ENCODE results near the gene TOM1L2. TPM values are rescaled to one million over a fixed set of nuclear protein-coding genes. Genes with fewer than 3 reads are reported as not detected.

The TOM1L2 gene
- total RNA-seq, 1 experiment from 2014 or later: 6.4 TPM

DNA sequence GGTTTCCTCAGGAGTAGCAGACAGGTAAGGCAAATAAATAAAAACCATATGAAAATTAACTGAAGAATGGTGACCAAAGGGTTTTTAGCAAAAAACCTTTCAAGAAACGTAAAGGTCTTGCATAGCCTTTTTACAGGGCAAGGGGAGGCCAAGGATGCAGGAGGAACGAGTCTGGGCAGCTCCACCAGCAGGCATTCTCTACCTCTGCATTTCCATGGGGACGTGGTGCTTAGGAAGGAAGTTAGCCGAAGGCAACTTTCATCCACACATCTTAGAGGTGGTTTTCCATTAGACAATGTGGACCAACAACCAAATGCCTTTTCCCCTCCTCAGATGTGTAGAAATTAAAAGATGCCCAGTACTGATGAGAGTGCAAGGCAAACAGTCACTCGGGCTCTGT, 20.7 kb downstream of the TOM1L2 start:
- Histone ChIP-seq H4K20me1 (ENCODE audit: insufficient read depth, low read depth, low read length) (0 out of 2 replicates have a peak, but pooled peaks cover 4% of the 10 kb centered on the region), H3K9ac (ENCODE audit: low read length) (no peak overlapping the region), H3K9me3 (ENCODE audit: low read length) (no peaks in the 10 kb centered on the region), H3K27me3 (ENCODE audit: low read length) (no peaks in the 10 kb centered on the region), H3K36me3 (ENCODE audit: insufficient read depth, low read length) (no peaks in the 10 kb centered on the region), H3K27ac (ENCODE audit: low read length) (no peak overlapping the region), H3K4me1 (ENCODE audit: low read length) (no peaks in the 10 kb centered on the region), H3K4me2 (ENCODE audit: low read depth, low read length, poor library complexity, severe bottlenecking) (no peak overlapping the region), H3K9me2 (replicated peaks; ENCODE audit: insufficient read depth, low read length) (no peaks in the 10 kb centered on the region), H3K79me2 (ENCODE audit: low read length) (no peaks in the 10 kb centered on the region), H3K4me3 (ENCODE audit: low read length) (no peak overlapping the region), H2AFZ (ENCODE audit: low read length) (no peak overlapping the region)
- no peak for DNase-seq

DNA sequence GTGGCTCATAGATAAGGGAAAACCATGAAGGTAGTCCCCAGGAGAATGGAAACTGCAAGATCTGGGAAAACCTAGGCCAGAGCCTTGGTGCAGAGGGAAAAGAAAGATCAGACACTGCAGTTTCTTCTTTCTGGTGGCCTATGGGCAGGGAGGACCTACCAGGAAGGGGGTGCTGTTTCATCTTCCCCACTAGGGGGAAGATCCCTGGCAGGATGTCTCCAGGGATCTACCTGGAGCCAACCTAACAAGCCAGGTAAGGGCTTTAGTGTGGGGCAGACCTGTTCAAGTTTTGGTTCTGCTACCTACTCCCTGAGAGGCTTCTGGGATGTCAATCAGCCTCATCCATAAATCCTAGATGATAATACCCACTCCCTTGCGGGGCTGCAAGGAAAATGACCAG, 21.4 kb downstream of the TOM1L2 start:
- no peak overlapping the region for H3K4me2 ChIP-seq (ENCODE audit: low read depth, low read length, poor library complexity, severe bottlenecking)
- H3K27me3 ChIP-seq (ENCODE audit: low read length): no peaks in the 10 kb centered on the region
- H3K79me2 ChIP-seq (ENCODE audit: low read length): no peaks in the 10 kb centered on the region
- no peak for DNase-seq
- no peaks in the 10 kb centered on the region for H3K9me2 ChIP-seq (replicated peaks; ENCODE audit: insufficient read depth, low read length)
- no peaks in the 10 kb centered on the region for H3K4me1 ChIP-seq (ENCODE audit: low read length)
- no peaks in the 10 kb centered on the region for H3K36me3 ChIP-seq (ENCODE audit: insufficient read depth, low read length)
- no peak overlapping the region for H2AFZ ChIP-seq (ENCODE audit: low read length)
- H3K9me3 ChIP-seq (ENCODE audit: low read length): no peaks in the 10 kb centered on the region
- H3K4me3 ChIP-seq (ENCODE audit: low read length): no peak overlapping the region
- 0 out of 2 replicates have a peak, but pooled peaks cover 4% of the 10 kb centered on the region for H4K20me1 ChIP-seq (ENCODE audit: insufficient read depth, low read depth, low read length)
- no peak overlapping the region for H3K9ac ChIP-seq (ENCODE audit: low read length)
- no peak overlapping the region for H3K27ac ChIP-seq (ENCODE audit: low read length)

DNA sequence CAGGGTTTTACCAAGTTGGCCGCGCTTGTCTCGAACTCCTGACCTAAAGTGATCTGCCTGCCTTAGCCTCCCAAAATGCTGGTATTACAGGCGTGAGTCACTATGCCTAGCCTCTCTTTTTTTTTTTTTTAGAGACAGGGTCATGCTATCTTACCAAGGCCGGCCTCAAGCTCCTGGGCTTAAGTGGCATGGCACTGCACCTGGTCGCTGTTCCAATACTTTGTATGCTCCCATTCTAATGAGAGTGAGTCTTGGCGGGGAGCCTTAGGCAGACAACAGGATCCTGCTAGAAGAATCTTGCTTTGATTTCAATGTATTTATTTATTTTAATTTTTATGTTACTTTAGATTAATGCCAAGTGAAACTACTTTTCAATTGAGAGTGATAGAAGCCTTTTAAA, 21.9 kb downstream of the TOM1L2 start:
- Histone ChIP-seq H3K27me3 (ENCODE audit: low read length) (no peaks in the 10 kb centered on the region), H2AFZ (ENCODE audit: low read length) (no peak overlapping the region), H3K79me2 (ENCODE audit: low read length) (no peaks in the 10 kb centered on the region), H3K9ac (ENCODE audit: low read length) (no peak overlapping the region), H3K9me2 (replicated peaks; ENCODE audit: insufficient read depth, low read length) (no peaks in the 10 kb centered on the region), H3K4me1 (ENCODE audit: low read length) (no peaks in the 10 kb centered on the region), H3K4me3 (ENCODE audit: low read length) (no peak overlapping the region), H3K4me2 (ENCODE audit: low read depth, low read length, poor library complexity, severe bottlenecking) (no peak overlapping the region), H3K27ac (ENCODE audit: low read length) (no peak overlapping the region), H3K9me3 (ENCODE audit: low read length) (no peaks in the 10 kb centered on the region), H4K20me1 (ENCODE audit: insufficient read depth, low read depth, low read length) (0 out of 2 replicates have a peak, but pooled peaks cover 4% of the 10 kb centered on the region), H3K36me3 (ENCODE audit: insufficient read depth, low read length) (no peaks in the 10 kb centered on the region)
- DNase-seq: no peak

DNA sequence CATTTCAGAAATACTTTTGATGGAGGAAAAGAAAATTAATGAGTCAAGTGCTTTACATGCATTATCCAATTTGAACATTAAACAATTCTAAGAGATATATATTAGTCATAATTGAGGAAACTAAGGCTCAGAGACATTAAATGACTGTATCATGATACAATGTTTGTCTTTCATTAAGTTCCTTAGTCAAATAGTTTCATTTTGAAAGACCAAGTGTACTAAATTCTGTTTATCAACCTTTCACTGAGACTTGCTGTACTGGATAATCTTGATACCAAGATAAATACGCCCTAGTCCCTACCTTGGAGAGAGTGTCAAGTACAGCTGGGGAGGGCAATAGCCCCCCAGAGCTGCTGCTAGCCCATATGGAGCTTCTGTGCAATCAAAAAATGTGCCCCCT, 24.2 kb downstream of the TOM1L2 start:
- Histone ChIP-seq H3K9me3 (ENCODE audit: low read length) (no peaks in the 10 kb centered on the region), H3K4me1 (ENCODE audit: low read length) (peaks cover 5% of the 10 kb centered on the region; the same call in 1 of the 2 replicates), H2AFZ (ENCODE audit: low read length) (no peak overlapping the region), H3K9ac (ENCODE audit: low read length) (no peak overlapping the region), H3K4me2 (ENCODE audit: low read depth, low read length, poor library complexity, severe bottlenecking) (no peak overlapping the region), H4K20me1 (ENCODE audit: insufficient read depth, low read depth, low read length) (no peaks in the 10 kb centered on the region; the same call in 1 of the 2 replicates), H3K36me3 (ENCODE audit: insufficient read depth, low read length) (no peaks in the 10 kb centered on the region), H3K79me2 (ENCODE audit: low read length) (no peaks in the 10 kb centered on the region), H3K27ac (ENCODE audit: low read length) (no peak overlapping the region), H3K27me3 (ENCODE audit: low read length) (no peaks in the 10 kb centered on the region), H3K9me2 (replicated peaks; ENCODE audit: insufficient read depth, low read length) (no peaks in the 10 kb centered on the region), H3K4me3 (ENCODE audit: low read length) (no peak overlapping the region)
- no peak for DNase-seq

DNA sequence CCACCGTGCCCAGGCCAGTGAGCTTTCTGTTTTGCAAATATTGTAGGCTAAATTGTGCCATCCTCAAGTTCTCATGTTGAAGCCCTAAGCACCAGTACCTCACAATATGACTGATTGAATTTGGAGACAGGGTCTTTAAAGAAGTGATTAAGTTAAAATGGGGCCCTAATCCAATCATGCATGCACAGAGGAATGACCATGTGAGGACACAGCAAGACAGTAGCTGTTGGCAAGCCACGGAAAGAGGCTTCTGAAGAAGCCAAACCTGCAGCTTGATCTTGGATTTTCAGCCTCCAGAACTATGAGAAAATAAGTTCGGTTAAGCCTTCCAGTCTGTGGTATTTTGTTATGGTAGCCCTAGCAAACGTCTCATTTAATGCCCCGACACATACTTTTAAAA, 24.9 kb downstream of the TOM1L2 start:
- peaks cover 7% of the 10 kb centered on the region for H3K4me1 ChIP-seq (ENCODE audit: low read length)
- H4K20me1 ChIP-seq (ENCODE audit: insufficient read depth, low read depth, low read length): no peaks in the 10 kb centered on the region; the same call in 1 of the 2 replicates
- no peaks in the 10 kb centered on the region for H3K9me3 ChIP-seq (ENCODE audit: low read length)
- no peak overlapping the region for H3K9ac ChIP-seq (ENCODE audit: low read length)
- H3K36me3 ChIP-seq (ENCODE audit: insufficient read depth, low read length): no peaks in the 10 kb centered on the region
- no peak overlapping the region for H3K4me2 ChIP-seq (ENCODE audit: low read depth, low read length, poor library complexity, severe bottlenecking)
- H3K9me2 ChIP-seq (replicated peaks; ENCODE audit: insufficient read depth, low read length): no peaks in the 10 kb centered on the region
- no peaks in the 10 kb centered on the region for H3K79me2 ChIP-seq (ENCODE audit: low read length)
- H3K4me3 ChIP-seq (ENCODE audit: low read length): no peak overlapping the region
- no peak overlapping the region for H2AFZ ChIP-seq (ENCODE audit: low read length)
- H3K27me3 ChIP-seq (ENCODE audit: low read length): no peaks in the 10 kb centered on the region
- H3K27ac ChIP-seq (ENCODE audit: low read length): no peak overlapping the region
- DNase-seq: no peak

DNA sequence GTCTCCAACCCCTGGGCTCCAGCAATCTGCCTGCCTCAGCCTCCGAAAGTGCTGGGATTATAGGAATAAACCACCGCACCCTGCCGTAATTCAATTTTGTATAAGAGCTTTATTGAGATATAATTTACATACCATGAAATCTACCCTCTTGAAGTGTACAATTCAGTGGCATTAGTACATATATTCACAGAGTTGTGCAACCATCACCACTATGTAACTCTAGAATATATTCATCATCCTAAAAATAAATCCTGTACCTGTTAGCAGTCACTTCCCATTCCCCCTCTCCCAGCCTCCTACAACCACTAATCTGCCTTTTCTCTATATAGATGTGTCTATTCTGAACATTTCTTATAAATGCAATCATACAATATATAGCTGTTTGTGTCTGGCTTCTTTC, 26.1 kb downstream of the TOM1L2 start:
- no peak overlapping the region for H3K4me2 ChIP-seq (ENCODE audit: low read depth, low read length, poor library complexity, severe bottlenecking)
- no peaks in the 10 kb centered on the region for H3K27me3 ChIP-seq (ENCODE audit: low read length)
- no peak for DNase-seq
- H3K9me2 ChIP-seq (replicated peaks; ENCODE audit: insufficient read depth, low read length): no peaks in the 10 kb centered on the region
- no peaks in the 10 kb centered on the region for H3K9me3 ChIP-seq (ENCODE audit: low read length)
- no peak overlapping the region for H2AFZ ChIP-seq (ENCODE audit: low read length)
- no peaks in the 10 kb centered on the region for H3K36me3 ChIP-seq (ENCODE audit: insufficient read depth, low read length)
- no peak overlapping the region for H3K4me3 ChIP-seq (ENCODE audit: low read length)
- H3K27ac ChIP-seq (ENCODE audit: low read length): no peak overlapping the region
- H3K79me2 ChIP-seq (ENCODE audit: low read length): no peaks in the 10 kb centered on the region
- H3K4me1 ChIP-seq (ENCODE audit: low read length): peaks cover 14% of the 10 kb centered on the region
- H4K20me1 ChIP-seq (ENCODE audit: insufficient read depth, low read depth, low read length): peaks cover 4% of the 10 kb centered on the region; the same call in 1 of the 2 replicates
- no peak overlapping the region for H3K9ac ChIP-seq (ENCODE audit: low read length)

DNA sequence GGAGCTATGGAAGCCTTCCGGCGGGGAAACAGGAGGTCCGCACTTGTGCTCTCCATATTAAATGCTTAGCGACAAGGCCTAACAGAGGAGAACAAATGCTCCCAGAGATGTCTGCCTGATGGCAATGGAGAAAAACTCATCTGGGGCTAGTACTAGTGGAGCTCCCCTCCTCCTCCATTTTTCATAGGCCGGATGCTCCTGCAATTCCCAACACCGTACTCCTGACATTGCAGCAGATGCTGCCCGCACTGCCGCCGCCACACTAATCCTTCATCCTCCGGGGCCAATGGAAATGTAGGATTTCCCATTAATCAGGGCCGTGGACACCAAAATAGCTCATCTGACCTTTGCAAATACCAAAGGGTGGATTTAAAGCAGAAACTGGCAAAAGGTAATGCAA, 27.5 kb downstream of the TOM1L2 start:
- no peak overlapping the region for H3K9ac ChIP-seq (ENCODE audit: low read length)
- H3K79me2 ChIP-seq (ENCODE audit: low read length): no peaks in the 10 kb centered on the region
- no peaks in the 10 kb centered on the region for H3K9me3 ChIP-seq (ENCODE audit: low read length)
- DNase-seq: no peak
- H3K27me3 ChIP-seq (ENCODE audit: low read length): no peaks in the 10 kb centered on the region
- peaks cover 5% of the 10 kb centered on the region; the same call in 1 of the 2 replicates for H4K20me1 ChIP-seq (ENCODE audit: insufficient read depth, low read depth, low read length)
- H3K36me3 ChIP-seq (ENCODE audit: insufficient read depth, low read length): no peaks in the 10 kb centered on the region
- no peak overlapping the region for H3K27ac ChIP-seq (ENCODE audit: low read length)
- H3K9me2 ChIP-seq (replicated peaks; ENCODE audit: insufficient read depth, low read length): no peaks in the 10 kb centered on the region
- no peak overlapping the region for H3K4me3 ChIP-seq (ENCODE audit: low read length)
- H3K4me1 ChIP-seq (ENCODE audit: low read length): peaks cover 20% of the 10 kb centered on the region
- H3K4me2 ChIP-seq (ENCODE audit: low read depth, low read length, poor library complexity, severe bottlenecking): no peak overlapping the region
- no peak overlapping the region for H2AFZ ChIP-seq (ENCODE audit: low read length)

DNA sequence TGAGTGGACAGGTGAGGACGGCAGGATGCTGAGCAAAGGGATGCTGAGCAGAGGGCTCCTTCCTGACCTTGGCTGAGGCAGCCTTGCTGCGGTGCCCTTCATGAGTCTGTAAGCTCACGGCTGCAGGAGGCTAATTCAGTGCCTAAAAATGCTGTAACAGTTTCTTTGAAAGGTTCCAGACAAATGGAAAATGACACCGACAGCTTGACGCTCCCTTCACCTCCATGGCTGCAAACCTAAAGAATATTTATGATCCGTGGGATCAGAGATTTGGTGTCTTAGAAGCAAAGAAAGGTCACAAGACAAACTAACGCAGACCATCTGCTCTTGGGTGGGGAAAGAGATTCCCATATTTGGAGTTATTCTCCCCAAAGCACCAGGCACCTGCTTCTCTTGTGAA, 28.0 kb downstream of the TOM1L2 start:
- Histone ChIP-seq H3K4me3 (ENCODE audit: low read length) (no peak overlapping the region), H3K27ac (ENCODE audit: low read length) (no peak overlapping the region), H2AFZ (ENCODE audit: low read length) (no peak overlapping the region), H3K9me2 (replicated peaks; ENCODE audit: insufficient read depth, low read length) (no peaks in the 10 kb centered on the region), H3K36me3 (ENCODE audit: insufficient read depth, low read length) (no peaks in the 10 kb centered on the region), H3K4me1 (ENCODE audit: low read length) (peaks cover 20% of the 10 kb centered on the region), H3K9ac (ENCODE audit: low read length) (no peak overlapping the region), H3K4me2 (ENCODE audit: low read depth, low read length, poor library complexity, severe bottlenecking) (no peak overlapping the region), H3K9me3 (ENCODE audit: low read length) (no peaks in the 10 kb centered on the region), H3K79me2 (ENCODE audit: low read length) (no peaks in the 10 kb centered on the region), H4K20me1 (ENCODE audit: insufficient read depth, low read depth, low read length) (peaks cover 5% of the 10 kb centered on the region; the same call in 1 of the 2 replicates), H3K27me3 (ENCODE audit: low read length) (no peaks in the 10 kb centered on the region)
- DNase-seq: no peak
